ENCODE data around the gene SRBD1. TPM values are rescaled to one million over a fixed set of nuclear protein-coding genes. Genes with fewer than 3 reads are reported as not detected.

SRBD1 gene
- total RNA-seq, 1 experiment from 2014 or later, result 14.4 TPM

DNA sequence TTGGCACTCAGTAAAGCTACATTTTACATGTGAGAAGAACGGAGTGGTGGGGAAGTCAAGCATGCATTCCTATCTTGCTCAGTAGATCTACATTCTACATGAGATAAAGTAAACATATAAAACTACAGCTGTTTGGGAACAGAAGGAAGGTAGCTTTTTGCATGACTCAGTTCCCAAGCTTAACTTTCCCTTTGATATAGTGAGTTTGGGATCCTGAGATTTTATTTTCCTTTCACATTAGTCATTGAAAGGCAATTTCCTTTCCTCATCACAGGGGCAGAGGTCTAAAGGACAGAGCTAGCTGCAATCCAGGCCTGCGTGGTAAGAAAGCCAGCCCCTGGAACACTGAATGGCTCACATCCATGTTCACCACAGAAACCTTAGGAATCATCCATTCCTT lies 257.2 kb downstream of the SRBD1 start:
- no peaks in the 10 kb centered on the region for H3K27me3 Mint-ChIP-seq (ENCODE audit: unreplicated experiment)
- no peak overlapping the region for H3K4me3 Mint-ChIP-seq (ENCODE audit: low read depth, unreplicated experiment)
- H3K4me1 Mint-ChIP-seq (ENCODE audit: low read depth, unreplicated experiment), result peaks cover 12% of the 10 kb centered on the region
- no TSS peak for BruUV-seq (replicated peaks)
- no peak for DNase-seq
- CTCF ChIA-PET, result interaction anchor here (1.5 kb wide), 1 partner anchor 22 kb away, joined by 4 read pairs; no protein-coding TSS in a partner anchor
- intact Hi-C loops (cut with micrococcal nuclease; ENCODE audit: unreplicated experiment), result no loop called here
- no peak overlapping the region for H3K27ac Mint-ChIP-seq (ENCODE audit: unreplicated experiment)
- peaks cover 4% of the 10 kb centered on the region for H3K9me3 Mint-ChIP-seq (ENCODE audit: low read depth, unreplicated experiment)
- no peaks in the 10 kb centered on the region for H3K36me3 Mint-ChIP-seq (ENCODE audit: insufficient read depth, unreplicated experiment)
- TF ChIP-seq, protein P1, sequence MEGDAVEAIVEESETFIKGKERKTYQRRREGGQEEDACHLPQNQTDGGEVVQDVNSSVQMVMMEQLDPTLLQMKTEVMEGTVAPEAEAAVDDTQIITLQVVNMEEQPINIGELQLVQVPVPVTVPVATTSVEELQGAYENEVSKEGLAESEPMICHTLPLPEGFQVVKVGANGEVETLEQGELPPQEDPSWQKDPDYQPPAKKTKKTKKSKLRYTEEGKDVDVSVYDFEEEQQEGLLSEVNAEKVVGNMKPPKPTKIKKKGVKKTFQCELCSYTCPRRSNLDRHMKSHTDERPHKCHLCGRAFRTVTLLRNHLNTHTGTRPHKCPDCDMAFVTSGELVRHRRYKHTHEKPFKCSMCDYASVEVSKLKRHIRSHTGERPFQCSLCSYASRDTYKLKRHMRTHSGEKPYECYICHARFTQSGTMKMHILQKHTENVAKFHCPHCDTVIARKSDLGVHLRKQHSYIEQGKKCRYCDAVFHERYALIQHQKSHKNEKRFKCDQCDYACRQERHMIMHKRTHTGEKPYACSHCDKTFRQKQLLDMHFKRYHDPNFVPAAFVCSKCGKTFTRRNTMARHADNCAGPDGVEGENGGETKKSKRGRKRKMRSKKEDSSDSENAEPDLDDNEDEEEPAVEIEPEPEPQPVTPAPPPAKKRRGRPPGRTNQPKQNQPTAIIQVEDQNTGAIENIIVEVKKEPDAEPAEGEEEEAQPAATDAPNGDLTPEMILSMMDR (IDR thresholded peaks at IDR 0.05; ENCODE audit: unreplicated experiment), result no peak

DNA sequence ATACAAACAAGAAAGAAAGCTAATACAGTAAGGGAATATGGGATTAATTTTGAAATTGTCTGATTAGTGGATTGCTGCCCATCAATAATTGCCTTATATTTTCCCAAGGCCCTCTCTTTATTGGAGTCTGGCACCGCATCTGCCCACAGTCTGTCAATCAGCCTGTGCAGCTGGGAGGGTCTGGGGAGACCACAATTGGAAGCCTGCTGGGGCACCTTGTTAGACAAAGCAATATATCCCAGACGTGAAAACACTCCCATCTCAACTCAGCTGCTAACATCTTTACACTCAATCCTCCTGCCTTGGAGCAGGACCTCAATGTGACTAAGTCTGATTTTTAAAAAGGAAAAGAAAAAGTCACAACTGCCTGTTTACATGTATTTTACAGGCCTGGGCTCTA lies 258.6 kb downstream of the SRBD1 start:
- no peaks in the 10 kb centered on the region for H3K27me3 Mint-ChIP-seq (ENCODE audit: unreplicated experiment)
- intact Hi-C loops (cut with micrococcal nuclease; ENCODE audit: unreplicated experiment), result no loop called here
- H3K4me3 Mint-ChIP-seq (ENCODE audit: low read depth, unreplicated experiment), result no peak overlapping the region
- DNase-seq, result no peak
- peaks cover 4% of the 10 kb centered on the region for H3K9me3 Mint-ChIP-seq (ENCODE audit: low read depth, unreplicated experiment)
- H3K36me3 Mint-ChIP-seq (ENCODE audit: insufficient read depth, unreplicated experiment), result no peaks in the 10 kb centered on the region
- CTCF ChIA-PET, result no interaction called here
- no TSS peak for BruUV-seq (replicated peaks)
- H3K27ac Mint-ChIP-seq (ENCODE audit: unreplicated experiment), result no peak overlapping the region
- TF ChIP-seq, protein P1 (IDR thresholded peaks at IDR 0.05; ENCODE audit: unreplicated experiment), result no peak
- peaks cover 12% of the 10 kb centered on the region for H3K4me1 Mint-ChIP-seq (ENCODE audit: low read depth, unreplicated experiment)

DNA sequence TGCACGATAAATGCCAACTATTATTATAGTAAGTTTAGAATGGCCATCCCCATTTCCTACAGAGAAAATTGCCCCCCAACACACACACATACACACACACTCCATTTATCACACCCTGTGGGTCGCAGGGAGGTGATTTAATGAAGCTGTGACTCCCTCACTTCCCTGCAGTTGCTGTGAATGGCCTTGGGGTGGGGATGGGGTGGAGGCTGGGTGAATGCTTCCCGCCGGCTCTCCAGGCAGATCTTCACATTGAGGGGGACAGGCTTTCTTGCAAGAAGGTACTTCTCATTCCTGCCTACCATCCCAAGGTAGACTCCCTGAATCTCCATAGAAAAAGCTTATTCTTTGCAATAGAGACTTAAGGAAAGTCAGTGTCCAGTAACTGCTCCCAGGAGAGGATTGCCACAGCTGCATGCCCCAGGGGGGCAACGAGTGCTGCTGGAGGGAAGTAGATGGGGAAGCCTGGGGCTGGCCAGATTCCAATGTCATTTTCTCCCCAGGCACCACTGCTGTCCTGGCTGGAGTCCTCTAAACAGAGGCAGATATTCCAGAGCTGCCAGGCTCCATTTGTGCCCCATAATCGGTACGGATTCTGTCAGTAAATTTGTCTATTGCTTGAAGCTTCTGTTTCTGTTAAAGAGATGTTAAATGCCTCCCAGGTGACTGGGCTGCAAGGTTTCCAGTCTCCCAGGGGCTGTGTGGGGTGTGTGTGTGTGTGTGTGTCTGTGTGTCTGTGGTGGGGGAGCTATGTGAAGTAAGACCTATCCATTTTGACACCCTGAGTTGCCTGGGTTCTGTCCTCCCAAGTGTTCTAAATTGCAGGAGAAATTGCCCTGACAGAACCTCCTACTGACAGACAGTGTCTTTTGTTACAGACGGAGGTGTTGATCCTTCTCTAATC lies 265.5 kb downstream of the SRBD1 start:
- CTCF ChIA-PET, result no interaction called here
- Mint-ChIP-seq H3K4me3 (ENCODE audit: low read depth, unreplicated experiment) (no peak overlapping the region), H3K27me3 (ENCODE audit: unreplicated experiment) (peaks cover 35% of the 10 kb centered on the region), H3K27ac (ENCODE audit: unreplicated experiment) (no peak overlapping the region), H3K9me3 (ENCODE audit: low read depth, unreplicated experiment) (no peaks in the 10 kb centered on the region), H3K4me1 (ENCODE audit: low read depth, unreplicated experiment) (no peaks in the 10 kb centered on the region), H3K36me3 (ENCODE audit: insufficient read depth, unreplicated experiment) (no peaks in the 10 kb centered on the region)
- no TSS peak for BruUV-seq (replicated peaks)
- intact Hi-C loops (cut with micrococcal nuclease; ENCODE audit: unreplicated experiment), result no loop called here
- DNase-seq, result no peak
- TF ChIP-seq, protein P1 (IDR thresholded peaks at IDR 0.05; ENCODE audit: unreplicated experiment), result no peak

DNA sequence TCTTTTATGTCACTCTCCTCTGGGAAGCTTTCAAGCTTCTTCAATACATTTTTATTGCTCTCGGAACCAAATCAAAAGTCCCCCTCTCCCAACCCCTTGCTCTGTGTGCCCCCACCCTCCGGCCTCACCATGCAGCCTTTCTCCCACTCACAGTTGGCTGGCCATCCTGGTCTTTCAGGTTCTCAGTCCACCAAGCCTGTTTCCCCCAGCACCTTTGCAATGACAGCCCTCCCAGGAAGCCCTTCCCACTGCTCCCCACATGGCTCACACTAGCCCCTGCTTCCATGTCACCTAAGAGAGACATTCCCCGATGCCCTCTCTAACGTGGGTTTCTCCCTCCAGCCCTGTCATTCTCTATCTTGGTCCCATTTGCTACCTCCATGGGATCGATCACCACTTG lies 266.6 kb downstream of the SRBD1 start:
- intact Hi-C loops (cut with micrococcal nuclease; ENCODE audit: unreplicated experiment), result no loop called here
- CTCF ChIA-PET, result no interaction called here
- Mint-ChIP-seq H3K4me3 (ENCODE audit: low read depth, unreplicated experiment) (no peak overlapping the region), H3K27me3 (ENCODE audit: unreplicated experiment) (peaks cover 46% of the 10 kb centered on the region), H3K9me3 (ENCODE audit: low read depth, unreplicated experiment) (no peaks in the 10 kb centered on the region), H3K36me3 (ENCODE audit: insufficient read depth, unreplicated experiment) (no peaks in the 10 kb centered on the region), H3K27ac (ENCODE audit: unreplicated experiment) (no peak overlapping the region), H3K4me1 (ENCODE audit: low read depth, unreplicated experiment) (no peaks in the 10 kb centered on the region)
- no TSS peak for BruUV-seq (replicated peaks)
- DNase-seq, result no peak
- TF ChIP-seq, protein P1 (IDR thresholded peaks at IDR 0.05; ENCODE audit: unreplicated experiment), result no peak
